Common myeloid progenitor, CD34-positive (primary cell): ENCODE data around the gene TMEM120A.
A peak's percentile ranks its signal among the peaks of the same experiment; 100 is the strongest.
"Not testable (repeated sequence)": the region's sequence is repeated elsewhere in the genome, so short reads cannot be mapped to it uniquely, and the experiment has no call there.

Source experiments
- CTCF ChIA-PET: fragments of 350-600 bp; sonication (Branson Sonifier 250); formaldehyde crosslinking; loops from one replicate; lab custom pipeline; 2021; ENCODE audit warnings: antibody characterized with exemption; lab: Charles Lee
- POLR2A ChIA-PET: fragments of 350-600 bp; sonication (Branson Sonifier 250); formaldehyde crosslinking; loops from one replicate; lab custom pipeline; 2021; ENCODE audit warnings: antibody characterized with exemption; lab: Charles Lee
- DNase-seq, 3 donors: peaks; one replicate each; pipeline versions ENCODE4 v3.0.0 to v3.0.0-alpha.2; 2013
- H3K27ac ChIP-seq, 2 experiments: 1 replicate in 1 of 2; 2 replicates in 1 of 2; pipeline ENCODE4 v1.7.0; 2013; ENCODE audit warnings: inconsistent platforms in 2 of 2, low read length in 2 of 2, mild to moderate bottlenecking in 2 of 2, low read depth in 1 of 2, moderate library complexity in 1 of 2; ENCODE audit not compliant: severe bottlenecking in 2 of 2, insufficient read depth in 1 of 2, poor library complexity in 1 of 2
- H3K27me3 ChIP-seq, 5 experiments: replicated peaks in 2 of 5; 1 replicate in 3 of 5; 2 replicates in 2 of 5; pipeline versions ENCODE4 v1.6.1 to v1.7.0; 2013; ENCODE audit warnings: low read length in 4 of 5, mild to moderate bottlenecking in 2 of 5, moderate library complexity in 2 of 5, inconsistent platforms in 1 of 5; ENCODE audit not compliant: insufficient read depth in 5 of 5, control insufficient read depth in 4 of 5
- H3K36me3 ChIP-seq, 4 experiments: 1 replicate in 2 of 4; 2 replicates in 2 of 4; pipeline versions ENCODE4 v1.6.1 to v1.7.0; 2013; ENCODE audit warnings: low read length in 3 of 4, control low read depth in 1 of 4, mild to moderate bottlenecking in 1 of 4; ENCODE audit not compliant: control insufficient read depth in 4 of 4, insufficient read depth in 4 of 4
- H3K4me1 ChIP-seq, 4 experiments: 1 replicate in 3 of 4; 2 replicates in 1 of 4; pipeline versions ENCODE4 v1.6.1 to v1.7.1; 2013; ENCODE audit warnings: low read length in 3 of 4, mild to moderate bottlenecking in 3 of 4, control low read depth in 1 of 4, inconsistent platforms in 1 of 4, moderate library complexity in 1 of 4; ENCODE audit not compliant: control insufficient read depth in 4 of 4, insufficient read depth in 4 of 4; ENCODE audit errors: control extremely low read depth in 1 of 4
- H3K4me3 ChIP-seq, 7 experiments: 1 replicate in 4 of 7; 2 replicates in 3 of 7; pipeline versions ENCODE4 v1.5.1 to v1.7.0; 2013; ENCODE audit warnings: mild to moderate bottlenecking in 7 of 7, low read length in 6 of 7, moderate library complexity in 6 of 7, inconsistent platforms in 2 of 7, low read depth in 2 of 7, control low read depth in 1 of 7; ENCODE audit not compliant: insufficient read depth in 4 of 7, control insufficient read depth in 1 of 7; ENCODE audit errors: extremely low read depth in 1 of 7
- H3K9me3 ChIP-seq, 5 experiments: 1 replicate in 4 of 5; 2 replicates in 1 of 5; pipeline versions ENCODE4 v1.6.1 to v1.7.1; 2013; ENCODE audit warnings: low read length in 4 of 5, mild to moderate bottlenecking in 2 of 5, inconsistent platforms in 1 of 5, low read depth in 1 of 5, moderate library complexity in 1 of 5; ENCODE audit not compliant: control insufficient read depth in 4 of 5, insufficient read depth in 2 of 5; ENCODE audit errors: control extremely low read depth in 1 of 5
- WGBS: methylation state at CpG from one replicate; pipeline ENCODE4 v1.1.5; 2013; ENCODE audit not compliant: insufficient coverage; 5-methylcytosine and 5-hydroxymethylcytosine counted together

TMEM120A gene

DNA sequence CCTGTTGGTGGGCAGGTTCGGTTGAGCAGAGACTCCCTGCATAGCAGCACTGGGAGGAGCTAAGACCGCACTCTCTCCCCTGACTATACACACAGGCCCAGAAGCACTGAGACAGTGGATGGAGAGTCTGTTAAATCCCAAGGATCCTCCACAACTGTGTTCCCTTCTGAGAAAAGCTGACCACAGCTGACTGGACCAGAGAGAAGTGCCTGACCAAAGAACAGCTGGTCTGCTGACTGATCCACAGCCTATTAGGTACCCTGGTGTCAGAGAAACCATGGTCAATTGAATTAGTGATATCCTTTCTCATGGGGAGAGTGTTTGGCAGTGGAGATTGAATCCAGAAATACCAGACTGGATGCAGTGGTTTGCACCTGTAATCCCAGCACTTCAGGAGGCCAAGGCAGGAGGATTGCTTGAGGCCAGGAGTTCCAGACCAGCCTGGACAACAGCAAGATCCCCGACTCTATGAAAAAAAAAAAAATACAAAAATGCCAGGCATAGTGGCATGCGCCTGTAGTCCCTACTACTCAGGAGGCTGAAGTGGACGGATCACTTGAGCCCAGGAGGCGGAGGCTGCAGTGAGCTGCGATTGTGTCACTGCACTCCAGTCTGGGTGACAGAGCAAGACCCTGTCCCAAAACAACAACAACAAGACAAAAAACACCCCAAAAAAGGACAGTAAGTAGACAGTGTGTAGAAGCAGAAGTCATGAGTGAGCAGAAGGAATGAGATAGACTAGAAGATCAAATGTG lies 27.8 kb upstream of the TMEM120A start:
- no CpG with 5 or more reads among the region's 7 CpGs for WGBS
- Histone ChIP-seq H3K36me3 (peaks cover 12 to 34% (median 20%) of the 10 kb centered on the region in 4 experiments), H3K4me3 (no peak overlapping the region), H3K27ac (no peak overlapping the region), H3K27me3 (no peaks in the 10 kb centered on the region), H3K9me3 (peaks cover 0 to 2% (median 0%) of the 10 kb centered on the region in 5 experiments), H3K4me1 (peaks cover 3 to 21% (median 12%) of the 10 kb centered on the region in 4 experiments)
- ChIA-PET POLR2A (interaction anchor here (0.7 kb wide), 1 partner anchor 36 kb away, joined by 5 read pairs; no protein-coding TSS in a partner anchor), CTCF (interaction anchor here (1.1 to 7.0 kb wide), 8 partner anchors 11 to 157 kb away, joined by 3 to 78 read pairs (median 14); partner anchors contain the start of gene POR)
- DNase-seq: no peak

- CTCF ChIA-PET: interaction anchor here (0.5 to 7.0 kb wide), 28 partner anchors 9 to 370 kb away, joined by 3 to 78 read pairs (median 6); partner anchors contain the start of genes POR and TMEM120A
- H3K27ac ChIP-seq: no peak overlapping the region
- H3K4me3 ChIP-seq: peak overlapping the region in 2 of 7 experiments; percentile 7 to 41
- peaks cover 7 to 32% (median 17%) of the 10 kb centered on the region in 4 experiments for H3K36me3 ChIP-seq
- H3K4me1 ChIP-seq: peaks cover 3 to 21% (median 12%) of the 10 kb centered on the region in 4 experiments
- peaks cover 0 to 2% (median 0%) of the 10 kb centered on the region in 5 experiments for H3K9me3 ChIP-seq
- POLR2A ChIA-PET: interaction anchor here (0.7 to 0.9 kb wide), 2 partner anchors 105 to 132 kb away, joined by 3 read pairs; no protein-coding TSS in a partner anchor
- WGBS: 52% methylated on average over 6 of the region's 6 CpGs
- DNase-seq: peak; percentile 57 to 73 (median 63)
- H3K27me3 ChIP-seq: no peaks in the 10 kb centered on the region
These were observed 25.8 kb upstream of the TMEM120A start for GRCh38 chr7:76020031-76020714.

- POLR2A ChIA-PET: interaction anchor here (0.7 kb wide), 1 partner anchor 351 kb away, joined by 5 read pairs; no protein-coding TSS in a partner anchor
- CTCF ChIA-PET: interaction anchor here (7.0 kb wide), 1 partner anchor 153 kb away, joined by 78 read pairs; no protein-coding TSS in a partner anchor
- Histone ChIP-seq H3K36me3 (peaks cover 7 to 32% (median 18%) of the 10 kb centered on the region in 4 experiments), H3K4me1 (peaks cover 3 to 21% (median 12%) of the 10 kb centered on the region in 4 experiments)
- H3K9me3 ChIP-seq, H3K27me3 ChIP-seq, H3K4me3 ChIP-seq, H3K27ac ChIP-seq, DNase-seq: not testable (repeated sequence)
- WGBS: 100% methylated on average over 2 of the region's 4 CpGs
These were observed 24.1 kb upstream of the TMEM120A start for GRCh38 chr7:76018520-76018919.

- no peaks in the 10 kb centered on the region for H3K9me3 ChIP-seq
- peaks cover 0 to 11% (median 0%) of the 10 kb centered on the region in 5 experiments for H3K27me3 ChIP-seq
- no peak for DNase-seq
- no CpG with 5 or more reads among the region's 13 CpGs for WGBS
- peaks cover 4 to 26% (median 10%) of the 10 kb centered on the region in 4 experiments for H3K36me3 ChIP-seq
- H3K4me3 ChIP-seq: no peak overlapping the region
- no peak overlapping the region for H3K27ac ChIP-seq
- H3K4me1 ChIP-seq: peaks cover 0 to 12% (median 8%) of the 10 kb centered on the region in 4 experiments
- POLR2A ChIA-PET: no interaction called here
- CTCF ChIA-PET: interaction anchor here (0.9 to 7.0 kb wide), 2 partner anchors 94 to 151 kb away, joined by 3 to 78 read pairs; no protein-coding TSS in a partner anchor
These were observed 22.0 kb upstream of the TMEM120A start for GRCh38 chr7:76016191-76016947.

GRCh38 chr7:76011442-76011861 lies 17.1 kb upstream of the TMEM120A start:
- Histone ChIP-seq H3K36me3 (peaks cover 2 to 15% (median 3%) of the 10 kb centered on the region in 4 experiments), H3K9me3 (no peaks in the 10 kb centered on the region), H3K4me3 (no peak overlapping the region), H3K4me1 (peaks cover 0 to 23% (median 17%) of the 10 kb centered on the region in 4 experiments), H3K27me3 (peaks cover 0 to 19% (median 0%) of the 10 kb centered on the region in 5 experiments), H3K27ac (no peak overlapping the region)
- ChIA-PET POLR2A (no interaction called here), CTCF (interaction anchor here (1.1 to 3.8 kb wide), 2 partner anchors 10 to 145 kb away, joined by 3 to 18 read pairs; no protein-coding TSS in a partner anchor)
- no peak for DNase-seq
- 98% methylated on average over 8 of the region's 8 CpGs for WGBS
